Esophagus squamous epithelium (tissue), 4 donors: ENCODE data around the gene MCIDAS.

Experiments
- CTCF ChIP-seq, 6 experiments: fragments of 450-650 bp in 4 of 6; fragments of 200-600 bp in 2 of 6; sonication (generic) in 2 of 6; IDR thresholded peaks; one replicate each; pipeline ENCODE4 v1.5.1; 2016 to 2019; ENCODE audit warnings: antibody characterized with exemption in 6 of 6, mild to moderate bottlenecking in 4 of 6, moderate library complexity in 4 of 6
- POLR2A ChIP-seq, 4 donors: fragments of 450-650 bp; IDR thresholded peaks; one replicate each; pipeline ENCODE4 v1.6.1; 2017; ENCODE audit warnings: antibody characterized with exemption in 4 of 4, mild to moderate bottlenecking in 4 of 4, moderate library complexity in 3 of 4

DNA sequence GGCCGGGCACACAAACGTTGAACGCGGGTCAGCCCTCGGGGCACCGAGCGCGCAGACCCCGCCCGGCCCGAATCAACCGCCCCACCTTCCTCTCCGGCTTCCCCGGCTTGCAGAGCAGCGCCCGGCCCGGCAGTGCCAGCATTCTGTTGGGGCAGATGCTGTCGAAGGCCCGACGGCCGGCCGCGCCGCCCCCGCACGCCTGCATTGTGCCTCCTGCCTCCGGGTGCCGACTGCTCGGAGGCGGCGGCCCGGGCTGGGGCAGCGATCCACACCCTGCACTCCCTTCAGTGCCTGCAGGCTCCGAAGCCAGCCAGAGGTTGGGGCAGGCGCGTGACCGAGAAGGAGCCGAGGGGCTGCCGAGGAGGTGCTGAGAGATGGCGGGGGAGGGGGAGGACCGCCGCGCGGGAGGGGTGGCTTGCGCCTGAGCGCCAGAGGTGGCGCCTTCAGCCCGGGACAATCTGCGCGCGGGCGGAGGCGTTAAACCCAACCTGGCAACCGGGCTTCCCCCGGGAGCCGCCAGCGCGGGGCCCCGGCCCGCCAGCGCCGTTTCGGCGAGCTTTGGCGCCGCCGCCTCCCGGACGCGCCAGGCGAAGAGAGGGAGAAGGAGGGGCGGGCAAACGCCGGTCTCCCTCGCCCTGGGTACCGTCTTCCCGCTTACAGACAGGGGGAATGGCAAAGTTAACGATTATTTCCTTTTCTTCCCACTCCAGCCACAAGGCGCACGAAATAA, at the start of gene MCIDAS:
- TF ChIP-seq POLR2A (IDR thresholded peaks at IDR 0.05) (no peak), CTCF (IDR thresholded peaks at IDR 0.05) (peak in 2 of 6 experiments; percentile 9 to 21)
